Fibroblast of skin of back (primary cell): Measurements from ENCODE around the gene ZNF276.
"Not testable (repeated sequence)": the region's sequence is repeated elsewhere in the genome, so short reads cannot be mapped to it uniquely, and the experiment has no call there.

Experiments
- DNase-seq: peaks from one replicate; pipeline ENCODE4 v3.0.0-alpha.2; 2013

Gene ZNF276

GRCh38 chr16:89737341-89738071 is 16.2 kb downstream of the ZNF276 start:
- DNase-seq = no peak

GRCh38 chr16:89738072-89738377 is 16.7 kb downstream of the ZNF276 start:
- no peak for DNase-seq

- DNase-seq = no peak
These were observed 17.4 kb downstream of the ZNF276 start for GRCh38 chr16:89738538-89739317.

GRCh38 chr16:89739383-89739782 is 18.0 kb downstream of the ZNF276 start:
- DNase-seq = no peak

GRCh38 chr16:89741342-89742014 is 20.1 kb downstream of the ZNF276 start:
- DNase-seq = no peak

- DNase-seq = no peak
These were observed 21.6 kb downstream of the ZNF276 start for GRCh38 chr16:89742948-89743347.

- DNase-seq = no peak
These were observed 23.5 kb downstream of the ZNF276 start for GRCh38 chr16:89744813-89745212.

- no peak for DNase-seq
These were observed 24.7 kb downstream of the ZNF276 start for GRCh38 chr16:89746043-89746442.

GRCh38 chr16:89748076-89748475 is 26.7 kb downstream of the ZNF276 start:
- DNase-seq = no peak

GRCh38 chr16:89748921-89749320 is 27.6 kb downstream of the ZNF276 start:
- DNase-seq = no peak

GRCh38 chr16:89749637-89750036 is 28.3 kb downstream of the ZNF276 start:
- no peak for DNase-seq

GRCh38 chr16:89759746-89760340 is 38.5 kb downstream of the ZNF276 start:
- DNase-seq = no peak

GRCh38 chr16:89761304-89761922 is 40.1 kb downstream of the ZNF276 start:
- DNase-seq = no peak

- DNase-seq = no peak
These were observed 43.4 kb downstream of the ZNF276 start for GRCh38 chr16:89764711-89765201.

- no peak for DNase-seq
These were observed 44.0 kb downstream of the ZNF276 start for GRCh38 chr16:89765292-89765830.

GRCh38 chr16:89770367-89770766 is 49.0 kb downstream of the ZNF276 start:
- no peak for DNase-seq

- no peak for DNase-seq
These were observed 53.9 kb downstream of the ZNF276 start for GRCh38 chr16:89775223-89775622.

- DNase-seq = not testable (repeated sequence)
These were observed 56.9 kb downstream of the ZNF276 start for GRCh38 chr16:89778211-89778610.

GRCh38 chr16:89779231-89779908 is 58.0 kb downstream of the ZNF276 start:
- no peak for DNase-seq

GRCh38 chr16:89779909-89780305 is 58.6 kb downstream of the ZNF276 start:
- DNase-seq = no peak

- no peak for DNase-seq
These were observed 61.2 kb downstream of the ZNF276 start for GRCh38 chr16:89782489-89782888.

- not testable (repeated sequence) for DNase-seq
These were observed 62.6 kb downstream of the ZNF276 start for GRCh38 chr16:89783952-89784351.
